Measurements from ENCODE around the gene INVS. TPM values are rescaled to one million over a fixed set of nuclear protein-coding genes. Genes with fewer than 3 reads are reported as not detected.

The INVS gene
- total RNA-seq, 4 donors from 2014 or later = 5.5 to 13.9 (median 6.7) TPM

DNA sequence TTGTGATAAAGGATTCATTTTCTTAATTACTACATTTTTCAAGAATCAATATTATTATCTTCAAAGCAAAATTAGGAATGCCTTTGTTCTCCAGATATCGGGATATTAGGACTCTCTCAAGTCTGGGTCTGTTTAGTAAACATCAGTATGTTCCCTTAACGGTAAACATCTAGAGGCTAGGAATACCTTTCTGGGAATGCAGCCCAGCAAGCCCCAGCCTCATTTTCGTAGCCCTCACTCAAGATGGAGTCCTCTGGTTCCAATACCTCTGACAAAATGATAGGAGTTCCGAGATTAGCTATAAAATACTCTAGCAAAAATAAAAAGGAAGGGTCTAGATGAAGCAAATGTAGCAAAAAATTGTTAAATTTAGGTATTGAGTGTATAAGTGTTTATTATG lies 169.2 kb downstream of the INVS start:
- Histone ChIP-seq H3K9me3 (no peaks in the 10 kb centered on the region), H3K4me1 (no peaks in the 10 kb centered on the region), H3K36me3 (peaks cover 0 to 35% of the 10 kb centered on the region in 2 donors), H3K27me3 (no peaks in the 10 kb centered on the region), H3K27ac (no peak overlapping the region), H3K4me3 (no peak overlapping the region)
- TF ChIP-seq CTCF (IDR thresholded peaks at IDR 0.05 in 4 of 5, conservative IDR thresholded peaks at IDR 0.05 in 1 of 5) (no peak), POLR2A (IDR thresholded peaks at IDR 0.05) (no peak)
- in situ Hi-C loops (cut with MboI; ENCODE audit: low sequenced_read_pairs in 4 of 4) = no loop called here
- no peak for ATAC-seq
- DNase-seq = no peak
- intact Hi-C loops (cut with DNase I; ENCODE audit: low total_unique reads) = no loop called here

DNA sequence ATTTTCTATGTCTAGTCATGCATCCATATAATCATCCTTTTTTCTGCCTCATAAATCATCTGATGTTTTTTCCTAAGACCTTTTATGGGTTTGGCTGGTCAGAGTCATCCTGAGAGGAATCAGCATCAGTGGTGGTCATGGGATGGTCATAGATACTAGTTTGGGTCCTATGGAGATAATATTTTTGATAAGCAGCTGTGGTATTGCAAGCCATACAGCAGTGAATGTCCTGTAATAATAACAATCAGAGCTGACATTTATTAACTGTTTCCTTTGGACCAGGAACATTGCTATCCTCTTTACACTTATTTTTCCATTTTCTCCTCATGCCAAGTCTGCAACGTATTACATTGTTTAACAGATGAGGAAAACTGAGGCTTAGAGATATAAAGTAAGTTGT lies 170.6 kb downstream of the INVS start:
- H3K4me1 ChIP-seq = no peaks in the 10 kb centered on the region
- H3K27ac ChIP-seq = no peak overlapping the region
- TF ChIP-seq CTCF (IDR thresholded peaks at IDR 0.05 in 4 of 5, conservative IDR thresholded peaks at IDR 0.05 in 1 of 5) (no peak), POLR2A (IDR thresholded peaks at IDR 0.05) (no peak)
- peaks cover 0 to 44% of the 10 kb centered on the region in 2 donors for H3K36me3 ChIP-seq
- ATAC-seq = no peak
- H3K27me3 ChIP-seq = no peaks in the 10 kb centered on the region
- intact Hi-C loops (cut with DNase I; ENCODE audit: low total_unique reads) = no loop called here
- DNase-seq = no peak
- in situ Hi-C loops (cut with MboI; ENCODE audit: low sequenced_read_pairs in 4 of 4) = no loop called here
- H3K4me3 ChIP-seq = no peak overlapping the region
- H3K9me3 ChIP-seq = no peaks in the 10 kb centered on the region

GRCh38 chr9:100277166-100277979 lies 178.3 kb downstream of the INVS start:
- Histone ChIP-seq H3K4me1 (no peaks in the 10 kb centered on the region), H3K27me3 (no peaks in the 10 kb centered on the region), H3K27ac (no peak overlapping the region), H3K4me3 (no peak overlapping the region), H3K9me3 (no peaks in the 10 kb centered on the region), H3K36me3 (peaks cover 0 to 44% of the 10 kb centered on the region in 2 donors)
- no peak for DNase-seq
- no peak for ATAC-seq
- TF ChIP-seq POLR2A (IDR thresholded peaks at IDR 0.05) = no peak
- no peak for TF ChIP-seq CTCF (IDR thresholded peaks at IDR 0.05 in 4 of 5, conservative IDR thresholded peaks at IDR 0.05 in 1 of 5)
- intact Hi-C loops (cut with DNase I; ENCODE audit: low total_unique reads) (no loop called here), in situ Hi-C loops (cut with MboI; ENCODE audit: low sequenced_read_pairs in 4 of 4) (no loop called here)

GRCh38 chr9:100281066-100281465 lies 182.0 kb downstream of the INVS start:
- ATAC-seq = no peak
- Histone ChIP-seq H3K4me1 (no peaks in the 10 kb centered on the region), H3K4me3 (no peak overlapping the region), H3K36me3 (peaks cover 0 to 44% of the 10 kb centered on the region in 2 donors), H3K9me3 (no peaks in the 10 kb centered on the region), H3K27ac (no peak overlapping the region), H3K27me3 (no peaks in the 10 kb centered on the region)
- DNase-seq = no peak
- no peak for TF ChIP-seq CTCF (IDR thresholded peaks at IDR 0.05 in 4 of 5, conservative IDR thresholded peaks at IDR 0.05 in 1 of 5)
- no peak for TF ChIP-seq POLR2A (IDR thresholded peaks at IDR 0.05)
- intact Hi-C loops (cut with DNase I; ENCODE audit: low total_unique reads) (no loop called here), in situ Hi-C loops (cut with MboI; ENCODE audit: low sequenced_read_pairs in 4 of 4) (no loop called here)
